ENCODE data around the gene CNDP1. TPM values are rescaled to one million over a fixed set of nuclear protein-coding genes. Genes with fewer than 3 reads are reported as not detected.

CNDP1 gene
- total and polyA plus RNA-seq, 2 donors (not counting 1 experiment from before 2014, with no cell fraction given), result 0.19 to 0.57 TPM

DNA sequence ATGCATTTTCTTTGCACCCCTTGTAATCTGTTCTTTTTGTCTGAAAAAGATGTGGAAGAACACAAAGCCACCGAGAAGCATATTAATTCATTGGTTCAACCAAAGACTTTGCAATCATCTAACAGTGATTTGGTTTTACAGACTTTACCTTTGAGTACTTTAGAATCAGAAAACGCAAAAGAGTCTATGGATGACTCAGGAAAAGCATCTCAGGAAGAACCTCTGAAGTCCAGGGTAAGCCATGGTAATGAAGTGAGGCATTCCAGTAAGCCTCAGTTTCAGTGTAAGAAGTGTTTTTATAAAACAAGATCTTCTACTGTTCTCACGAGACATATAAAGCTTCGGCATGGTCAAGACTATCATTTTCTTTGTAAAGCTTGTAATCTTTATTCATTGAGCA lies 98.6 kb downstream of the CNDP1 start:
- no peak for ATAC-seq (ENCODE audit: low read depth)
- intact Hi-C loops (cut with micrococcal nuclease), result loop anchor here (1.0 kb wide), 1 partner anchor 29 kb away; no protein-coding TSS in a partner anchor
- Histone ChIP-seq H3K36me3 (replicated peaks in 1 of 2; ENCODE audit: control extremely low read depth in 1 of 2, control insufficient read depth in 1 of 2, extremely low read depth in 1 of 2, insufficient read depth in 2 of 2, low read length in 1 of 2) (peaks cover 3 to 25% of the 10 kb centered on the region in 2 experiments), H3K4me1 (ENCODE audit: control insufficient read depth in 2 of 2, insufficient read depth in 2 of 2, low read length in 2 of 2) (no peaks in the 10 kb centered on the region), H3K4me3 (ENCODE audit: control extremely low read depth in 1 of 5, extremely low read depth in 1 of 5, insufficient read depth in 1 of 5, low read depth in 2 of 5, low read length in 4 of 5) (no peak overlapping the region), H3K4me2 (replicated peaks; ENCODE audit: low read depth, low read length, poor library complexity, severe bottlenecking) (no peak overlapping the region), H4K20me1 (ENCODE audit: control insufficient read depth, insufficient read depth, low read length, poor library complexity, severe bottlenecking) (peaks cover 7% of the 10 kb centered on the region), H3K79me2 (ENCODE audit: control insufficient read depth, insufficient read depth, low read length) (no peaks in the 10 kb centered on the region), H3K9me3 (ENCODE audit: control extremely low read depth in 1 of 3, control insufficient read depth in 2 of 3, insufficient read depth in 1 of 3, low read length in 2 of 3) (peaks cover 0 to 3% (median 0%) of the 10 kb centered on the region in 3 donors), H3K27ac (ENCODE audit: low read length in 2 of 2) (no peak overlapping the region), H2AFZ (ENCODE audit: insufficient read depth, low read depth, low read length, poor library complexity, severe bottlenecking) (no peak overlapping the region), H3K9ac (ENCODE audit: low read length) (no peak overlapping the region), H3K27me3 (replicated peaks in 1 of 4; ENCODE audit: control extremely low read depth in 1 of 4, control insufficient read depth in 3 of 4, insufficient read depth in 4 of 4, low read length in 3 of 4) (no peaks in the 10 kb centered on the region)
- Mint-ChIP-seq H3K27me3 (no peaks in the 10 kb centered on the region), H3K9me3 (ENCODE audit: insufficient read depth) (no peaks in the 10 kb centered on the region), H3K4me3 (no peak overlapping the region), H3K27ac (no peak overlapping the region), H3K4me1 (peaks cover 7% of the 10 kb centered on the region)
- ChIA-PET CTCF (interaction anchor here (1.0 to 1.3 kb wide), 2 partner anchors 18 to 81 kb away, joined by 3 read pairs; no protein-coding TSS in a partner anchor), POLR2A (no interaction called here)
- TF ChIP-seq EZH2 (IDR thresholded peaks at IDR 0.05; ENCODE audit: borderline replicate concordance, insufficient read depth, low read depth, low read length, poor library complexity, severe bottlenecking), result no peak
- WGBS (ENCODE audit: insufficient coverage), result no CpG with 5 or more reads among the region's 4 CpGs
- no peak for DNase-seq

DNA sequence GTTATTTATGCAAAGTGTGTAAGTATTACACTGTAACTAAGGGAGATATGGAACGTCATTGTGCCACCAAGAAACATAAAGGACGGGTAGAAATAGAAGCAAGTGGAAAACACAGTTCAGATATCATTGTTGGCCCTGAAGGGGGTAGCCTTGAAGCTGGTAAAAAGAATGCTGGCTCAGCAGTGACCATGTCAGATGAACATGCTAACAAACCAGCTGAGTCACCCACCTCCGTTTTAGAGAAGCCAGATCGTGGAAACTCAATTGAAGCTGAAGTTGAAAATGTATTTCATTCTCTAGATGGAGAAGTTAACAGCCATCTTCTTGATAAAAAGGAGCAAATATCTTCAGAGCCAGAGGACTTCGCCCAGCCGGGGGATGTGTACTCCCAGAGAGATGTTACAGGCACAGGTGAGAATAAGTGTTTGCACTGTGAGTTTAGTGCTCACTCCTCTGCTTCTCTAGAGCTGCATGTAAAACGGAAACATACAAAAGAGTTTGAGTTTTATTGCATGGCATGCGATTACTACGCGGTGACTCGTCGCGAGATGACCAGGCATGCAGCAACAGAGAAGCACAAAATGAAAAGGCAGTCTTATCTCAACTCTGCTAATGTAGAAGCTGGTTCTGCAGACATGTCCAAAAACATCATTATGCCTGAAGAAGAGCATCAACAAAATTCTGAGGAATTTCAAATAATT lies 99.5 kb downstream of the CNDP1 start:
- H2AFZ ChIP-seq (ENCODE audit: insufficient read depth, low read depth, low read length, poor library complexity, severe bottlenecking), result no peak overlapping the region
- POLR2A ChIA-PET, result no interaction called here
- Mint-ChIP-seq H3K4me1 (peaks cover 5% of the 10 kb centered on the region), H3K4me3 (no peak overlapping the region), H3K27me3 (no peaks in the 10 kb centered on the region), H3K27ac (no peak overlapping the region), H3K9me3 (ENCODE audit: insufficient read depth) (no peaks in the 10 kb centered on the region)
- CTCF ChIA-PET, result interaction anchor here (0.6 to 1.4 kb wide), 5 partner anchors 9 to 774 kb away, joined by 3 read pairs; no protein-coding TSS in a partner anchor
- H3K4me3 ChIP-seq (ENCODE audit: control extremely low read depth in 1 of 5, extremely low read depth in 1 of 5, insufficient read depth in 1 of 5, low read depth in 2 of 5, low read length in 4 of 5), result no peak overlapping the region
- H3K4me1 ChIP-seq (ENCODE audit: control insufficient read depth in 2 of 2, insufficient read depth in 2 of 2, low read length in 2 of 2), result no peaks in the 10 kb centered on the region
- H3K27ac ChIP-seq (ENCODE audit: low read length in 2 of 2), result no peak overlapping the region
- no peak for ATAC-seq (ENCODE audit: low read depth)
- 84% methylated on average over 8 of the region's 13 CpGs for WGBS (ENCODE audit: insufficient coverage)
- no peaks in the 10 kb centered on the region for H3K79me2 ChIP-seq (ENCODE audit: control insufficient read depth, insufficient read depth, low read length)
- H3K27me3 ChIP-seq (replicated peaks in 1 of 4; ENCODE audit: control extremely low read depth in 1 of 4, control insufficient read depth in 3 of 4, insufficient read depth in 4 of 4, low read length in 3 of 4), result no peaks in the 10 kb centered on the region
- H3K9me3 ChIP-seq (ENCODE audit: control extremely low read depth in 1 of 3, control insufficient read depth in 2 of 3, insufficient read depth in 1 of 3, low read length in 2 of 3), result no peaks in the 10 kb centered on the region
- peaks cover 3 to 25% of the 10 kb centered on the region in 2 experiments for H3K36me3 ChIP-seq (replicated peaks in 1 of 2; ENCODE audit: control extremely low read depth in 1 of 2, control insufficient read depth in 1 of 2, extremely low read depth in 1 of 2, insufficient read depth in 2 of 2, low read length in 1 of 2)
- intact Hi-C loops (cut with micrococcal nuclease), result no loop called here
- H3K9ac ChIP-seq (ENCODE audit: low read length), result no peak overlapping the region
- no peak overlapping the region for H3K4me2 ChIP-seq (replicated peaks; ENCODE audit: low read depth, low read length, poor library complexity, severe bottlenecking)
- no peak for TF ChIP-seq EZH2 (IDR thresholded peaks at IDR 0.05; ENCODE audit: borderline replicate concordance, insufficient read depth, low read depth, low read length, poor library complexity, severe bottlenecking)
- TF ChIP-seq, protein P1, sequence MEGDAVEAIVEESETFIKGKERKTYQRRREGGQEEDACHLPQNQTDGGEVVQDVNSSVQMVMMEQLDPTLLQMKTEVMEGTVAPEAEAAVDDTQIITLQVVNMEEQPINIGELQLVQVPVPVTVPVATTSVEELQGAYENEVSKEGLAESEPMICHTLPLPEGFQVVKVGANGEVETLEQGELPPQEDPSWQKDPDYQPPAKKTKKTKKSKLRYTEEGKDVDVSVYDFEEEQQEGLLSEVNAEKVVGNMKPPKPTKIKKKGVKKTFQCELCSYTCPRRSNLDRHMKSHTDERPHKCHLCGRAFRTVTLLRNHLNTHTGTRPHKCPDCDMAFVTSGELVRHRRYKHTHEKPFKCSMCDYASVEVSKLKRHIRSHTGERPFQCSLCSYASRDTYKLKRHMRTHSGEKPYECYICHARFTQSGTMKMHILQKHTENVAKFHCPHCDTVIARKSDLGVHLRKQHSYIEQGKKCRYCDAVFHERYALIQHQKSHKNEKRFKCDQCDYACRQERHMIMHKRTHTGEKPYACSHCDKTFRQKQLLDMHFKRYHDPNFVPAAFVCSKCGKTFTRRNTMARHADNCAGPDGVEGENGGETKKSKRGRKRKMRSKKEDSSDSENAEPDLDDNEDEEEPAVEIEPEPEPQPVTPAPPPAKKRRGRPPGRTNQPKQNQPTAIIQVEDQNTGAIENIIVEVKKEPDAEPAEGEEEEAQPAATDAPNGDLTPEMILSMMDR (IDR thresholded peaks at IDR 0.05), result no peak
- no peak for DNase-seq
- peaks cover 3% of the 10 kb centered on the region for H4K20me1 ChIP-seq (ENCODE audit: control insufficient read depth, insufficient read depth, low read length, poor library complexity, severe bottlenecking)

All from B cell (primary cell).